NCI-H2196 treated with DMSO at 0.1 percent for 48 hours (cell line): ENCODE results near the gene RASA3.
"Not testable (repeated sequence)": the region's sequence is repeated elsewhere in the genome, so short reads cannot be mapped to it uniquely, and the experiment has no call there.

Experiments
- DNase-seq: peaks from one replicate; lab custom pipeline; 2025; ENCODE audit not compliant: unreplicated experiment; lab: John Stamatoyannopoulos, UW

Gene RASA3

DNA sequence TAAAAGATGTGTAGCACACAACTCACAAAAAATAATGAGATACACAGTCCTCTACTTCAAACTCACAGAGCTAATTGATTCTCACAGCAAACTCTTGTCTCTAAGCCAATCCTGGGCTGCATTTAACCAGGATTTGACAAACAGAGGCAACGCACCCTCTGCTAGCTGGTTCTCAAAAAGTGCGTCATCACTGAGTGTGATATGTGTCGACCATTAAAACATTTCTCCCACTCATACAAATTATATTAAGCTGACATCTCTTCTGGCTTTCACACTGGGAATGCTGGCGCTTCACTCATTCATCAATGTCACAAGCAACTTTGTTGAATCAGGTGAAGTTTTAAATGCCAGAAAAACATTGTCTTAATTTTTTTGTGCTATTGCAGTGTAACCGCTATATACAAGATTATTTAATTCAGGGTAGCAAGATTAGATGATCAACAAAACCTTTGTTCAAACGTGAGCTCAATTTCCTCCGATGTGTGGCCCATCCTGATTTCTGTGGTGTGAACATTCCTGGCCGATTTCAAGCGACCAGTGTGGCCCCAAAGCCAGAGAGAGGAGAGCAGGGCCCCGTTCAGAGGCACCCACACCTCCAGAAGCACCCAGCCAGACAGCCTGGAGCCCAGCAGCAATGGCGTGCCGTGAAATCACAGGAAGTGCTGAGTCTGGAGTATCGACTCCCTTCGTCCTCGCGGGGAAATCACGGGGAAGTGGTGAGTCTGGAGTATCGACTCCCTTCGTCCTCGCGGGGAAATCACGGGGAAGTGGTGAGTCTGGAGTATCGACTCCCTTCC lies 49.4 kb downstream of the RASA3 start:
- no peak for DNase-seq

DNA sequence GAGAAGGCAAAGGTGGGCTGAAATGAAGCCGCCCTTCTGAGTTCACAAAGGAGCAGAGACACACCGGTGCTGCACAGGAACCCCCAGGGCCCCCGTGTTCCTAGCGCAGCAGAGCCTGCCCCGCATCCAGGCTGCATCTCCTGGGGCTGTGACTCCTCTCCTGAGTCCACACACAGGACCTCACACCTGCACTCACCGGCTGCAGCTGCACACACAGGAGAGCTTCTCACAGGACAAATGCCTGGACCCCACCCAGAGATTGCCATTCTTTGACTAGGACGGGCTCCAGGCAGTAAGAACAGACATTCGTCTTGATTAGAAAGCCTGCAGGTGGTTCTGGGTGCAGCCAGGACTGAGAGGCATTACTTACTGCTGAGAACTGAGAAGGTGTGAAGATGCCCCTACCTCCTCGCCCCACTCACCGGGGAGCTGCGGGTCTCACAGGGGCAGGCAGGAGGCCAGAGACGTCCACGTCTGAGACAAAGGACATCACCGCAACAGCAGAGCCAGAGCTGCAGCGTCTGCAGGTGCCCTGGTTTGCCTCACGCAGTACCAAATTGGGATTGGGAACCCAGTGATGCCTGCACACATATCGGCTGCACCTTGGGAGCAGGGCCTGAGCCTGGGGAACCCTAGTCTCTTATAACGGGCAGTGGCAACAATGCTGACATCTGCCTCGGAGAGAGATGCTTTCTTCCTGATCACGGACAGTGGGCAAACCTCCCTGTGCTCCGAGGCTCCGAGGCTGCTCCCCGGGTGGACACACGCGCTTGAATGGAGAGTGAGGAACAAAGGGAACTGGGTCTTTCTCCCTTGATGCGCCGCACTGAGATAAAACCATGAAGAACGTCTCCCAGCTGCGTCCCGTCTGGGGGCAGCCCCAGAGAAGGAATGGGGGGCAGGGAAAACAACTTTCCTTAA lies 50.4 kb downstream of the RASA3 start:
- DNase-seq, result no peak

- no peak for DNase-seq
These were observed 51.5 kb downstream of the RASA3 start for GRCh38 chr13:114080739-114081561.

GRCh38 chr13:114079601-114080536 lies 52.6 kb downstream of the RASA3 start:
- DNase-seq, result no peak

- DNase-seq, result no peak
These were observed 53.7 kb downstream of the RASA3 start for GRCh38 chr13:114078461-114079451.

DNA sequence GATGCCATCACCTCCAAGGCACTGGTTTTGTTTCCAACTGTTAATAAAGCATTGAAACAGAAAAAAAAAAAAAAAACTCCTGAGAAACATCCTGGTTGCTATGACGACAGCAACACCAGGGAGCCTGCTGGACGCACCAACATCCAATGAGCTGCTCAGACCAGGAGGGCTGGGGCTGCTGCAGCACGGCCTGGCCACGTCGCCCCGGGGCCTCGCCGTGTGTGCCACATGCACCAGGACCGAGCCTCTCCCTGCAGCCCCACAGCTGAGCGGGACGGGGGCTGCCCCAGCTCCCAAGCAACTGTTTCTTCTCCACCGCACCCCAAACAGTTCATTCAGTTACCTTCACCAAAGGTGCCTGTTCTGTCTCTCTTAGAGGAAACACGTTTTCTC lies 54.5 kb downstream of the RASA3 start:
- DNase-seq, result no peak

DNA sequence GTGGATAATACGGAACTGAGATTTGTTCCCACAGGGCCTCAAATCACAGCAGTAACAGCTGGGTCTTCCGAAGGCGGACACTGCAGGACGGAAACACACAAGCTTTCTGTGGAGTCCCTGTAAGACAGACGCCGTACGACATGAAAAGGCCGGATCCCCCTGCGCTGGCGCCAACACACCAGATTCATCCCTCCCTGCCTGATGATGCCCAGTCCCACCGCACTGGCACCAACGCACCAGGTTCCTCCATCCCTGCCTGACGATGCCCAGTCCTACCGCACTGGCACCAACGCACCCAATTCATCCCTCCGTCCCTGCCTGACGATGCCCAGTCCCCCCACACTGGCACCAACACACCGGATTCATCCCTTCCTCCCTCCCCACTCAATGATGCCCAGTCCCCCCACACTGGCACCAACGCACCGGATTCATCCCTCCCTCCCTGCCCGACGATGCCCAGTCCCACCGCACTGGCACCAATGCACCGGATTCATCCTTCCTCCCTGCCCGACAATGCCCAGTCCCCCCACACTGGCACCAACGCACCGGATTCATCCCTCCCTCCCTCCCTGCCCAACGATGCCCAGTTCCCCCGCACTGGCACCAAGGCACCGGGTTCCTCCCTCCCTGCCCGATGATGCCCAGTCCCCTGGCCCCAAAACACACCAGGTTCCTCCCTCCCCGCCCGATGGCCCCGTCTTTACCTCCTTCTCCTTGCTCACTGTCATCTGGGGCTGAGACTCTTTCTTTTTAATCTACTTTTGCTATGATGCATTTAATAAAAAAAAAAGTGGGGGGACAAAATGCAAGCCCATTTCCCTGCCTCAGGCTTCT lies 55.1 kb downstream of the RASA3 start:
- no peak for DNase-seq

GRCh38 chr13:114076329-114077090 lies 55.9 kb downstream of the RASA3 start:
- no peak for DNase-seq

GRCh38 chr13:114075811-114076210 lies 56.6 kb downstream of the RASA3 start:
- not testable (repeated sequence) for DNase-seq

GRCh38 chr13:114074671-114075315 lies 57.6 kb downstream of the RASA3 start:
- DNase-seq, result no peak

DNA sequence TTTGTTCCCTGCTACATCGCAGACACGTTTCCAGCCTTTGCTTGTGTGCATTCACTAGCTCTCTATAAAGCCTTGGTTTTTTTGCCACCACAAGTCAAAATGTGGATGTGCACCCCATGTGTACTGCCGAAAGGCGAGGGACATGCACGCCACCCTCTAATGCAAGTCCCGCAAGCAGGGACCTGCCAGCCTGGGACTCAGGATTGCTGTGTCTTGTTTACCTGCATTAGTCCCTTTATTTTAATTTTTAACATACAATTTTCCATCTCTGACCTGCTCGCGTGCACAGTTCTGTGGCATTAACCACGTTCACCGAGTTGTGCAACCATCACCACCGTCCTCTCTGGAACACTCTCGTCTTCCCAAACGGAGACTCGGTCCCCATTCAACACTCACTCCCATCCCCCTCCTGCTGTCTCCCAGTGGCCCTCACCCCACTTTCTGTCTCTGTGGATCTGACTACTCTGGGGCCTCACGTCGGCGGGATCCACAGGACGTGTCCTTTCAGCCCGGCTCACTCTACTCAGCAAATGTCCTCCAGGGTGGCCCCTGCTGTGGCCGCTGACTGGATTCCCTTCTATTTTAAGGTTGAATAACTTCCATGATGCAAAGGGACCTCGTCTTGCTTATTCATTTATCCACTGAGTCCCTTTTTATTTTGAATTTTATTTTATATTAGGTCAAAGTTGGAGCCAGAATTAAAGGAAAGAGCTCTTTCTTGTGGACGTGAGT lies 58.4 kb downstream of the RASA3 start:
- DNase-seq, result no peak

- DNase-seq, result no peak
These were observed 60.0 kb downstream of the RASA3 start for GRCh38 chr13:114072421-114072820.

DNA sequence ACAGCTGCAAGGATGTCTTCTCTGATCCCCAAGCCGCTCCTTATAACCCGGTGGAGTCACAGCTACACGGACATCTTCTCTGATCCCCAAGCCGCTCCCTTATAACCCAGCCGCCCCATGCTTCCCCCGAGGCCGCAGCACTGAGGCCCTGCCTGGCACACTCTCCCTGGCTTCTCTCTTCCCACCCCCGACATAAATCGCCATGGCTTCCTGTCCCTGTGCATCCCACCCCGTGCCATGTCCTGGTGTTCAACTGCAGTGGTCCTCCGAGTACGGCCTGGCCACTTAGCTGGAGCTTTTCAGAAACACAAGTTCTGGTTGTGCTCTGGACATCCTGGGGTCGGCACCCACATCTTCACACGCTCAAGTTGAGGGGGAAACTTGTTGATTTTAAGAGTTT lies 60.4 kb downstream of the RASA3 start:
- DNase-seq, result no peak

- no peak for DNase-seq
These were observed 61.0 kb downstream of the RASA3 start for GRCh38 chr13:114071410-114071809.

DNA sequence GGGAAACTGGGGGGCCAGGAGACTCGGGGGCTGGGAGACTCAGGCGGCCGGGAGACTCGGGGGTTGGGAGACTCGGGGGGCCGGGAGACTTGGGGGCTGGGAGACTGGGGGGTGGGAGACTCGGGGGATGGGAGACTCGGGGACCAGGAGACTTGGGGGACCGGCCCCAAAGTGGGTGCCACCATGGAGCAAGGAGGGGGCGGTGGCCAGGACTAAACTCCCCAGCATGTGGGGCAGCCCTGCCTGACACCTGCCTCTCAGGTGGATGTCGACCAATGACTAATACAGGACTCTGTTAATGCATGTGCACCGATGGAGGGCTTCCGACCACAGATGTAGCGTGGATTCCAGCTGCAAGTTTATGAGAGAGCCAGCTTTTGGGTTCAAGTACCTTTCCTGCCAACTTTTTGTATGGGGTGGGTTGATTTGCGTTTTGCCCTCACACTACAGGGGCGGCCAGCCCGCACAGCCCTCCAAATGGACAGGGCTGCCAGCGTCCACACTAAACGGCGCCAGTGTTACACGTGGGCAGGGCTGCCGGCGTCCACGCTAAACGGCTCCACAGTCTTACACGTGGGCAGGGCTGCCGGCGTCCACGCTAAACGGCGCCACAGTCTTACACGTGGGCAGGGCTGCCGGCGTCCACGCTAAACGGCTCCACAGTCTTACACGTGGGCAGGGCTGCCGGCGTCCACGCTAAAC lies 62.2 kb downstream of the RASA3 start:
- no peak for DNase-seq
